ENCODE measurements around the gene SLC25A21.

The SLC25A21 gene

DNA sequence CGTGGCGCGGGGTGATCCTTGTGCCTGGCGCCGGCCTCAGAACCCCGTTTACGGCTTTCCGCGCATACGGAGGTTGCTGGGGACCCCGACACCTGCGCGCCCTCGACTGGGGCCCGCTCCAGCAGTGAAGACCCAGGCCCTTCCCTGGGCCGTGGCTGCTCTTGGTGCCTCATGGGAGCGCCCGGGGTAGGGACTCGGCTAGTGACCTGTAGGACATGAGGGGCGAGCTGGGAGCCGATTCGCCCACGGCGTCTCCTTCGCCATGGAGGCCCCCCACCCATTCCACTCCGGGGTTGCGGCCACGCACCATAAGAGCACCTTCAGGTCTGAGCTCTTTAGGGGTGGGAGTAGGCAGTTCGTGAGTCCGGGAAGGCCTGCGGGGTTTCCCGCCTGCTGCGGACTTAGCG lies 525.0 kb downstream of the SLC25A21 start:
- DNase-seq (ENCODE audit: low spot score), result no peak

DNA sequence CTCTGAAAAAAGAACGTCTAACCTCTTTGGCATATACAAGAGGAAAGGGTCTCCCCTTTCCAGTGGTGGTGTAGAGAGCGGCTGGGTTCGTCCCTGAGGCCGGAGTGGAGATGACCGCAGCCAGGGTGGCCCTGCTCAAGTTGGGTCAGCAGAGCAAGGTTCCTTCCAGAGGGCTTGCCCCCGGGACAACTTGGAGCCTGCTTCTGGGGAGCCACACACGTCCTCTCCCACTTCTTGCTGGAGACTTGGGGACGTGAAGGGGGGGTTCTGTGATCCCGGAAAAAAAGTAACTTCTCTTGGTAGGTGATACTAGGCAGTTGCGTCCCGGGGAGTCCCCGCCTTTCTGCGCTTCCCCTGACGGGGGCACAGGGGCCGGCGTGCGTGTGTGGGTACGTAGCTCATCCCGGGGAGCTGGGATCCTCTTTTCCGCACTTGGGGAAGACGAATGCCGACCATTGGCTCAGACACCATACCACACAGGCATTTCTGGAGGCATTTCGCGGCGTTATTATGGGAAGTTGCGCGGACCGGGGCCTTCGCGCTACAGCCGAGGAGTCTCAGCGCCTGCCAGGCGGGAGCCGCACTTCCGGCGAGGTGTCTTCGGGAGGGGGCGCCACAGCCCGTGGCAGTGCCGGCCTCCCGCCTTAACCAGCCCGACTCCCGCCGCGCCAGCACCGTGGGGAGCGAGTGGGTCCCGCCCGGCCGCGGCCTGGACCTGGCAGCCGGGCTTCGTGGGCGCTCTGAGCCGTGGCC lies 525.6 kb downstream of the SLC25A21 start:
- no peak for DNase-seq (ENCODE audit: low spot score)

DNA sequence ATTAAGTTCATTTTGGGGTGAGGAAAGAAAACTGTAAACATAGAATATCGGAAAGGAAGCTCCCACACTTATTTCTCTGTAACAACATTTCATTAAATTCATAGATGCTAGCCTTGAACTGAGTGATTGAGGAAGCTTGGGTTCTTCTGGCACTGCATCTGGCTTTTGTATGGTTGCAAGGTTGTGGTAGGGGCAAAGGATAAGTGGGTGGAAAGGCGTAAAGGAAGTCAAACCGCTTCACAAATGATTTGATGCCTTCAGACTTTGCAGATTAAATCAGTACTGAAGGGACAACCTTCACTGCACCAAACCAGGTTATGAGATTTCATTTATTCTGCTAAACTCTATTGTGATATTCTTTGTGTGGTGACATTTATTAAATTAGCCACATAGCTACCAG lies 538.8 kb downstream of the SLC25A21 start:
- DNase-seq (ENCODE audit: low spot score), result no peak

Measured in HuH-7.5 (cell line).